ENCODE data around the gene EVA1B. TPM values are rescaled to one million over a fixed set of nuclear protein-coding genes. Genes with fewer than 3 reads are reported as not detected.

The EVA1B gene
- total and polyA plus RNA-seq, 2 of the 4 experiments (the other 2 are of a cell fraction), result 49.8 to 64.6 TPM

GRCh38 chr1:36328088-36328480 lies 4.6 kb upstream of the EVA1B start:
- Histone ChIP-seq H2AK9ac (replicated peaks; ENCODE audit: low read depth, low read length, poor library complexity) (peak overlapping the region; percentile 60), H3K79me1 (ENCODE audit: low read depth in 1 of 2, low read length in 2 of 2) (peaks cover 0 to 44% of the 10 kb centered on the region in 2 experiments), H3K9me3 (ENCODE audit: control insufficient read depth, insufficient read depth, low read length) (no peaks in the 10 kb centered on the region), H2AK5ac (ENCODE audit: low read depth, low read length) (peak overlapping the region; percentile 70), H2AFZ (replicated peaks; ENCODE audit: low read length, poor library complexity) (no peak overlapping the region), H2BK20ac (ENCODE audit: low read depth, low read length) (no peak overlapping the region), H2BK5ac (ENCODE audit: low read depth, low read length, poor library complexity, severe bottlenecking) (peak overlapping the region; percentile 56), H2BK120ac (ENCODE audit: low read depth, low read length) (peak overlapping the region; percentile 35), H4K91ac (ENCODE audit: insufficient read depth, low read depth, low read length) (peak overlapping the region; percentile 43; the same call in 1 of the 2 replicates), H3K27ac (ENCODE audit: insufficient read depth, low read length) (no peak overlapping the region), H3K9ac (ENCODE audit: low read depth, low read length) (no peak overlapping the region), H4K5ac (ENCODE audit: low read depth, low read length) (no peak overlapping the region), H4K20me1 (ENCODE audit: insufficient read depth, low read length) (no peaks in the 10 kb centered on the region), H3K56ac (ENCODE audit: extremely low read depth, insufficient read depth, low read length) (no peak overlapping the region), H3K18ac (ENCODE audit: low read depth, low read length) (no peak overlapping the region), H3K4ac (ENCODE audit: low read depth, low read length) (peak overlapping the region; percentile 48; the same call in 1 of the 2 replicates), H3K4me1 (ENCODE audit: control insufficient read depth, insufficient read depth, low read length) (peaks cover 14% of the 10 kb centered on the region), H3K14ac (replicated peaks; ENCODE audit: low read depth, low read length) (0 out of 2 replicates have a peak overlapping the region, but pooled peaks have one; percentile 48), H3K36me3 (ENCODE audit: control insufficient read depth, insufficient read depth, low read length) (no peaks in the 10 kb centered on the region), H3K9me1 (ENCODE audit: insufficient read depth, low read length) (peaks cover 18% of the 10 kb centered on the region), H2BK15ac (ENCODE audit: low read depth, low read length) (0 out of 3 replicates have a peak overlapping the region, but pooled peaks have one; percentile 15), H3K4me2 (ENCODE audit: low read depth, low read length) (no peak overlapping the region), H4K8ac (ENCODE audit: low read depth in 2 of 2, low read length in 2 of 2) (no peak overlapping the region), H3K4me3 (ENCODE audit: insufficient read depth, low read depth, low read length) (no peak overlapping the region), H3K23ac (ENCODE audit: low read depth, low read length) (no peak overlapping the region), H3K27me3 (ENCODE audit: control insufficient read depth, insufficient read depth, low read length) (no peaks in the 10 kb centered on the region)
- ATAC-seq (ENCODE audit: low read depth) (no peak), DNase-seq (no peak)
- ChIA-PET POLR2A (ENCODE audit: unreplicated experiment) (no interaction called here), CTCF (interaction anchor here (0.6 kb wide), 1 partner anchor 91 kb away, joined by 11 read pairs; no protein-coding TSS in a partner anchor)
- no peak for TF ChIP-seq CHD1 (IDR thresholded peaks at IDR 0.05; ENCODE audit: low read depth, low read length)
- TF ChIP-seq FOS (IDR thresholded peaks at IDR 0.05; ENCODE audit: low read depth, low read length), result no peak
- TF ChIP-seq CEBPB (IDR thresholded peaks at IDR 0.05; ENCODE audit: low read depth, low read length), result no peak
- TF ChIP-seq RFX5 (IDR thresholded peaks at IDR 0.05; ENCODE audit: low read depth, low read length), result no peak
- TF ChIP-seq MXI1 (IDR thresholded peaks at IDR 0.05; ENCODE audit: borderline replicate concordance, low read depth, low read length), result no peak
- TF ChIP-seq ELK1 (IDR thresholded peaks at IDR 0.05; ENCODE audit: borderline replicate concordance, low read depth, low read length), result no peak
- no peak for TF ChIP-seq MAZ (IDR thresholded peaks at IDR 0.05; ENCODE audit: borderline replicate concordance, low read depth, low read length)
- TF ChIP-seq BHLHE40 (IDR thresholded peaks at IDR 0.05; ENCODE audit: low read depth, low read length), result no peak
- TF ChIP-seq RCOR1 (IDR thresholded peaks at IDR 0.05; ENCODE audit: insufficient replicate concordance, low read length), result no peak
- no peak for TF ChIP-seq SMC3 (IDR thresholded peaks at IDR 0.05; ENCODE audit: low read depth, low read length)
- dilution Hi-C loops (cut with HindIII; ENCODE audit: low sequenced_read_pairs, unreplicated experiment) (no loop called here), intact Hi-C loops (cut with micrococcal nuclease) (no loop called here), in situ Hi-C loops (cut with MboI; ENCODE audit: low sequenced_read_pairs) (no loop called here)
- WGBS, 2 experiments (ENCODE audit: extremely low coverage in 2 of 2, insufficient read length in 1 of 2), result 83% methylated on average over 6 of the region's 6 CpGs; no CpG with 5 or more reads in 1 of the 2 experiments
- no TSS peak for BruUV-seq (replicated peaks)

Data from IMR-90 (cell line).